Endothelial cell of umbilical vein (primary cell): ENCODE data around the gene ZCRB1. TPM values are rescaled to one million over a fixed set of nuclear protein-coding genes. Genes with fewer than 3 reads are reported as not detected.

Experiments used
- BruUV-seq: library from RNA; stranded (reverse); fragments of 400-500 nt; replicated peaks from 2 replicates; lab custom pipeline; 2021; lab: Mats Ljungman, UMichigan
- CTCF ChIA-PET: fragments of 300-600, 350-600 bp; sonication (Branson Sonifier 250); formaldehyde crosslinking; loops from one replicate; lab custom pipeline; 2021; ENCODE audit warnings: antibody characterized with exemption, inconsistent platforms; lab: Charles Lee
- POLR2A ChIA-PET: fragments of 300-600, 350-600 bp; sonication (Branson Sonifier 250); formaldehyde crosslinking; loops from one replicate; lab custom pipeline; 2021; ENCODE audit warnings: antibody characterized with exemption, inconsistent platforms; lab: Charles Lee
- DNase-seq: peaks from one replicate; pipeline ENCODE4 v3.0.0-alpha.2; 2011; ENCODE audit warnings: low read depth, low spot score
- FAIRE-seq: peaks from 2 replicates; lab custom pipeline; 2011; peaks lifted over from hg19 to GRCh38; lab: Jason Lieb, UNC
- H2AFZ ChIP-seq: 2 replicates; pipeline ENCODE4 v1.6.0; 2012; ENCODE audit warnings: low read depth, low read length, control low read depth, inconsistent platforms
- H3K27ac ChIP-seq: 2 replicates; pipeline ENCODE4 v1.5.1; 2011; ENCODE audit warnings: low read depth, mild to moderate bottlenecking, control low read depth, low read length, moderate library complexity; ENCODE audit not compliant: insufficient read depth
- H3K27me3 ChIP-seq, 2 experiments: 2 replicates each; pipeline versions ENCODE4 v1.6.0 to v1.6.1; 2011; ENCODE audit warnings: low read length in 2 of 2, mixed read lengths in 1 of 2; ENCODE audit not compliant: control insufficient read depth in 2 of 2, insufficient read depth in 2 of 2
- H3K36me3 ChIP-seq, 2 experiments: 2 replicates in 1 of 2; 3 replicates in 1 of 2; pipeline ENCODE4 v1.5.1; 2011; ENCODE audit warnings: low read length in 2 of 2, mild to moderate bottlenecking in 1 of 2, moderate library complexity in 1 of 2; ENCODE audit not compliant: control insufficient read depth in 2 of 2, insufficient read depth in 2 of 2; ENCODE audit errors: extremely low read depth in 1 of 2
- H3K4me1 ChIP-seq: 3 replicates; pipeline ENCODE4 v1.5.1; 2011; ENCODE audit warnings: mild to moderate bottlenecking, low read length; ENCODE audit not compliant: control insufficient read depth, insufficient read depth; ENCODE audit errors: extremely low read depth
- H3K4me2 ChIP-seq: 2 replicates; pipeline ENCODE4 v1.6.1; 2011; ENCODE audit warnings: low read length, control low read depth, mixed read lengths; ENCODE audit not compliant: insufficient read depth
- H3K4me3 ChIP-seq, 3 experiments: fragments of 200-600 bp in 1 of 3; sonication (generic), shearing (Covaris generic) in 1 of 3; replicated peaks in 1 of 3; 2 replicates each; pipeline ENCODE4 v1.5.1; 2011 to 2016; ENCODE audit warnings: control low read depth in 3 of 3, low read length in 3 of 3, mild to moderate bottlenecking in 2 of 3, inconsistent platforms in 1 of 3, low read depth in 1 of 3, moderate library complexity in 1 of 3; ENCODE audit not compliant: insufficient read depth in 1 of 3
- H3K79me2 ChIP-seq: 2 replicates; pipeline ENCODE4 v1.6.0; 2012; ENCODE audit warnings: low read length, inconsistent platforms; ENCODE audit not compliant: control insufficient read depth, insufficient read depth
- H3K9ac ChIP-seq: replicated peaks from 2 replicates; pipeline ENCODE3; 2011; ENCODE audit warnings: low read length, control low read depth; ENCODE audit not compliant: insufficient read depth; ENCODE audit errors: extremely low read depth
- H3K9me1 ChIP-seq: replicated peaks from 3 replicates; pipeline ENCODE4 v1.6.0; 2011; ENCODE audit warnings: mild to moderate bottlenecking, low read length; ENCODE audit not compliant: control insufficient read depth, insufficient read depth; ENCODE audit errors: extremely low read depth
- H3K9me3 ChIP-seq: replicated peaks from 2 replicates; pipeline ENCODE4 v1.5.1; 2012; ENCODE audit warnings: low read length, inconsistent platforms; ENCODE audit not compliant: control insufficient read depth, insufficient read depth
- H4K20me1 ChIP-seq: replicated peaks from 2 replicates; pipeline ENCODE3; 2011; ENCODE audit warnings: mild to moderate bottlenecking, low read length; ENCODE audit not compliant: control insufficient read depth, insufficient read depth; ENCODE audit errors: extremely low read depth
- EZH2 ChIP-seq: IDR thresholded peaks from 2 replicates; pipeline ENCODE4 v1.6.1; 2012; ENCODE audit warnings: borderline replicate concordance, low read depth, mild to moderate bottlenecking, moderate library complexity, low read length, inconsistent platforms; ENCODE audit not compliant: severe bottlenecking
- FOS ChIP-seq: IDR thresholded peaks from 2 replicates; pipeline ENCODE4 v1.6.1; 2011; ENCODE audit warnings: mild to moderate bottlenecking, low read length, moderate library complexity, borderline replicate concordance; ENCODE audit not compliant: insufficient read depth
- GATA2 ChIP-seq: IDR thresholded peaks from 2 replicates; pipeline ENCODE4 v1.7.0; 2011; ENCODE audit warnings: low read depth, mild to moderate bottlenecking, moderate library complexity, mixed read lengths, low read length; ENCODE audit not compliant: insufficient read length, insufficient read depth
- JUN ChIP-seq: IDR thresholded peaks from 2 replicates; pipeline ENCODE4 v1.6.1; 2011; ENCODE audit warnings: borderline replicate concordance, low read depth; ENCODE audit not compliant: insufficient read length, insufficient read depth
- MYC ChIP-seq: IDR thresholded peaks from one replicate; pipeline ENCODE4 v1.6.1; 2011; ENCODE audit warnings: mild to moderate bottlenecking, low read depth, low read length
- POLR2A ChIP-seq: IDR thresholded peaks from 2 replicates; pipeline ENCODE4 v1.6.1; 2012; ENCODE audit warnings: low read depth, mild to moderate bottlenecking, control low read depth, low read length
- POLR2AphosphoS5 ChIP-seq: IDR thresholded peaks from 2 replicates; pipeline ENCODE4 v1.6.1; 2012; ENCODE audit warnings: low read depth, mild to moderate bottlenecking, control low read depth, low read length, moderate library complexity; ENCODE audit not compliant: insufficient read depth
- dilution Hi-C: fragments of 300-500 bp; cut with MboI; formaldehyde crosslinking; loops from one replicate; pipeline ENCODE4 v1.15.0; 2019; ENCODE audit warnings: low sequenced_read_pairs; ENCODE audit not compliant: extremely low pct_ligation_motif_present
- intact Hi-C: fragments of 100-400 bp; cut with micrococcal nuclease; formaldehyde crosslinking; loops from one replicate; pipeline ENCODE4 v1.10.0; 2022
- polyA plus RNA-seq, 4 experiments: library from polyadenylated mRNA; depleted of rRNA in 3 of 4; stranded (reverse) in 3 of 4; unstranded in 1 of 4; fragments of >200 nt; gene quantifications; 2 replicates each; pipeline versions ENCODE4 v1.2.1 to v1.2.3, GENCODE V29; 2011 to 2012; ENCODE audit warnings: missing spikeins in 1 of 4
- total RNA-seq: library from RNA; stranded (reverse); gene quantifications from 2 replicates; pipeline ENCODE4 v1.2.3, GENCODE V29; 2021
- TF ChIP-seq, protein P1 (sequence below): IDR thresholded peaks from 2 replicates; pipeline ENCODE4 v1.6.1; 2011; ENCODE audit not compliant: insufficient read depth, insufficient read length
- TF ChIP-seq, protein P2 (sequence below), 2 donors: IDR thresholded peaks; 1 replicate in 1 of 2; 2 replicates in 1 of 2; pipeline ENCODE4 v1.5.1; 2011; ENCODE audit warnings: low read length in 2 of 2, mild to moderate bottlenecking in 2 of 2, moderate library complexity in 2 of 2, control low read depth in 1 of 2, inconsistent platforms in 1 of 2, low read depth in 1 of 2; ENCODE audit not compliant: insufficient read depth in 1 of 2; ENCODE audit errors: extremely low read depth in 1 of 2

Gene ZCRB1
- total and polyA plus RNA-seq, 2 donors (not counting 3 experiments of a cell fraction or from before 2014, with no cell fraction given) = 13.2 to 55.3 TPM

DNA sequence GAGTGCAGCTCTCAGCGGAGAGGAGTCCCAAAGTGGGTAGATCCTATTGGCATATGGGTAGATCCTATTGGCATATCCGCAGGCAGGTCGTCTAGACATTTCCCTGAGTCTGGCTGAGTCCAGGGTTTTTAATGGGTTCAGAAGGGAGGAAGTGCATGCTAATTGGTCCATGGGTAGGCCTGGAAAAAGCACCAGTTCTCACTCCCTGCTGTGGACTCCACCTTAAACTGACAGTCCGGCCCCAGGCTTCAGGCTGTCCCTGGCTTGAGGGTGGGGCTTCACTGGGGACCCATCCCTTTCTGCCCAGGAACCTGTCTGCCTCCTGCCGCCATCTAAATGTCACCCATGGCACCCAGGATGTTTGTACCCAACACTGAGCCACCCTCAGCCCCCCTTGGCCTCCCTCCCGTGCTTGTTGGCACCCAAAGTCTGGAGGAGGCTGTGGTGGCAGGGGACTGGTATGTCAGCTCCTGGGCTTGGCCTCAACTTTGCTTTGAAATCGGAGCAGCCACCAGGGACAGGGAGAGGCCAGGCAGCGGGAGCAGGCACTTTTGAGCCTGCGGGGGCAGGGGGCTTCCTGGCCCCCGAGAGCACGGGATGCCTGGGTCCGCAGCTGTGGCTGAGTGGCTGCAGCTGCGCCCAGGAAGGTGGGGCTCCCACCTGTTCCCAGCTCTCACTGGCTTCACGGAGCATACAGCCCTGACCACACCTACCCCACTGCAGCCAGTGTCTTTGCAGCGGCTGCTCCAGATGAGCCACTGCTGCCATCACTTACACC is 58.3 kb downstream of the ZCRB1 start:
- Histone ChIP-seq H3K9ac (no peak overlapping the region), H2AFZ (no peak overlapping the region), H3K9me1 (no peaks in the 10 kb centered on the region), H4K20me1 (no peaks in the 10 kb centered on the region), H3K4me1 (peaks cover 9% of the 10 kb centered on the region), H3K79me2 (no peaks in the 10 kb centered on the region), H3K36me3 (no peaks in the 10 kb centered on the region), H3K4me2 (no peak overlapping the region), H3K27ac (no peak overlapping the region), H3K4me3 (no peak overlapping the region), H3K9me3 (no peaks in the 10 kb centered on the region), H3K27me3 (no peaks in the 10 kb centered on the region)
- POLR2A ChIA-PET = no interaction called here
- CTCF ChIA-PET = no interaction called here
- FAIRE-seq = no peak
- TF ChIP-seq EZH2 = no peak
- no peak for TF ChIP-seq POLR2AphosphoS5
- TF ChIP-seq MYC = no peak
- TF ChIP-seq, protein P1, sequence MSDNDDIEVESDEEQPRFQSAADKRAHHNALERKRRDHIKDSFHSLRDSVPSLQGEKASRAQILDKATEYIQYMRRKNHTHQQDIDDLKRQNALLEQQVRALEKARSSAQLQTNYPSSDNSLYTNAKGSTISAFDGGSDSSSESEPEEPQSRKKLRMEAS = no peak
- no peak for TF ChIP-seq JUN
- no peak for TF ChIP-seq FOS
- TF ChIP-seq, protein P2, sequence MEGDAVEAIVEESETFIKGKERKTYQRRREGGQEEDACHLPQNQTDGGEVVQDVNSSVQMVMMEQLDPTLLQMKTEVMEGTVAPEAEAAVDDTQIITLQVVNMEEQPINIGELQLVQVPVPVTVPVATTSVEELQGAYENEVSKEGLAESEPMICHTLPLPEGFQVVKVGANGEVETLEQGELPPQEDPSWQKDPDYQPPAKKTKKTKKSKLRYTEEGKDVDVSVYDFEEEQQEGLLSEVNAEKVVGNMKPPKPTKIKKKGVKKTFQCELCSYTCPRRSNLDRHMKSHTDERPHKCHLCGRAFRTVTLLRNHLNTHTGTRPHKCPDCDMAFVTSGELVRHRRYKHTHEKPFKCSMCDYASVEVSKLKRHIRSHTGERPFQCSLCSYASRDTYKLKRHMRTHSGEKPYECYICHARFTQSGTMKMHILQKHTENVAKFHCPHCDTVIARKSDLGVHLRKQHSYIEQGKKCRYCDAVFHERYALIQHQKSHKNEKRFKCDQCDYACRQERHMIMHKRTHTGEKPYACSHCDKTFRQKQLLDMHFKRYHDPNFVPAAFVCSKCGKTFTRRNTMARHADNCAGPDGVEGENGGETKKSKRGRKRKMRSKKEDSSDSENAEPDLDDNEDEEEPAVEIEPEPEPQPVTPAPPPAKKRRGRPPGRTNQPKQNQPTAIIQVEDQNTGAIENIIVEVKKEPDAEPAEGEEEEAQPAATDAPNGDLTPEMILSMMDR (IDR thresholded peaks at IDR 0.05; ENCODE audit: extremely low read depth in 1 of 2, insufficient read depth in 1 of 2, low read depth in 1 of 2, low read length in 2 of 2) = no peak
- no peak for TF ChIP-seq POLR2A
- TF ChIP-seq GATA2 = no peak
- no TSS peak for BruUV-seq
- intact Hi-C loops (no loop called here), dilution Hi-C loops (no loop called here)
- DNase-seq = no peak
